CD4-positive, alpha-beta T cell treated with Interleukin-1 beta for 1 hour (primary cell): ENCODE data around the gene NANS.
"Not testable (repeated sequence)": the region's sequence is repeated elsewhere in the genome, so short reads cannot be mapped to it uniquely, and the experiment has no call there.

ENCODE experiments used
- DNase-seq, 2 donors: peaks; one replicate each; pipeline ENCODE4 v3.0.0-alpha.2; 2020 to 2022

Gene NANS

GRCh38 chr9:98104445-98104881 is 47.9 kb downstream of the NANS start:
- DNase-seq, result peak in 1 of 2 donors; percentile 26

- no peak for DNase-seq
Observed at GRCh38 chr9:98105006-98105405, 48.5 kb downstream of the NANS start.

DNA sequence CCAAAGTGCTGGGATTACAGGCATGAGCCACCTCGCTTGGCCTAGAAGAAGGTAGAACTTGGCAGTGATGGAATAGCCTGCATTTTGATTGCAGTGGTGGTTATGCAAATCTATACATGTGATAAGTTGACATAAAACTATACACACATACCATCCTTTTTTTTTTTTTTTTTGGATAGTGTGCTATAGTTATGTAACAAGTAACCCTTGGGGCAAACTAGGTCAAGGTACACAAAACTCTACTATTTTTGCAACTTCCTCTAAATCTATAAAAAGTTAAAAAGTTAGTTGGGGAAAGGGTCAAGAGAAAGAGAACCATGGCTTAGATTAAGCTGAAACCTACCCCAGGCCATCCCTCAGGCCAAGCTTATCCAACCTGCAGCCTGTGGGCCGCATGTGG is 51.4 kb downstream of the NANS start:
- no peak for DNase-seq

GRCh38 chr9:98108531-98109031 is 52.0 kb downstream of the NANS start:
- DNase-seq, result peak; percentile 63

DNA sequence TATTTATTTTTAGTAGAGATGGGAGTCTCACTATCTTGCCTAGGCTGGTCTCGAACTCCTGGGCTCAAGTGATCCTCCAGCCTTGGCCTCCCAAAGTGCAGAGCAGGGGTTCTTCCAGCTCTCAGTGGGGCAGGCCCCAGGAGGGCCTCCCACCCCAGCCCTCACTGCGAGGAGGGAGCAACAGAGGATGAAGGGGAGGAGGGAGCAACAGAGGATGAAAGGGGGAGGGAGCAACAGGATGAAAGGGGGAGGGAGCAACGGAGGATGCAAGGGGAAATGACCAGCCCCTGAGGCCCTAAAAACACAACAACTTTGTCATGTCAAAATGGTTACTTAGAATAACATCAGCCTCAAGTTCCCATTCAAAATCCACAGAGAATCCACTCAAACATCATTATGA is 52.5 kb downstream of the NANS start:
- no peak for DNase-seq

DNA sequence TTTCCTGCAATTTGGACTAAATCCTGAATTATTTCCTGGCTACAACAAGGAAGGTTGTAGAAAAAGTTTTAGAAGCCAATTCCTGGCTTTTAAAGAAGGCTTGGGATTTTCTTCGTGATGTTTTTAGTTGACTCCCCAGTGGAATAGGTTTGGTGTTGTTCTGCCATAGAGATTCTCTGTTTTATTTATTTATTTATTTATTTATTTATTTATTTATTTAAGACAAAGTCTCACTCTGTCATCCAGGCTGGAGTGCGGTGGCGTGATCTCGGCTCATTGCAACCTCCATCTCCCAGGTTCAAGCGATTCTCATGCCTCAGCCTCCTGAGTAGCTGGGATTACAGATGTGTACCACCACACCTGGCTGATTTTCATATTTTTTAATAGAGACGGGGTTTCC is 60.6 kb downstream of the NANS start:
- not testable (repeated sequence) for DNase-seq

GRCh38 chr9:98117984-98118639 is 61.6 kb downstream of the NANS start:
- peak; percentile 60 to 68 for DNase-seq

DNA sequence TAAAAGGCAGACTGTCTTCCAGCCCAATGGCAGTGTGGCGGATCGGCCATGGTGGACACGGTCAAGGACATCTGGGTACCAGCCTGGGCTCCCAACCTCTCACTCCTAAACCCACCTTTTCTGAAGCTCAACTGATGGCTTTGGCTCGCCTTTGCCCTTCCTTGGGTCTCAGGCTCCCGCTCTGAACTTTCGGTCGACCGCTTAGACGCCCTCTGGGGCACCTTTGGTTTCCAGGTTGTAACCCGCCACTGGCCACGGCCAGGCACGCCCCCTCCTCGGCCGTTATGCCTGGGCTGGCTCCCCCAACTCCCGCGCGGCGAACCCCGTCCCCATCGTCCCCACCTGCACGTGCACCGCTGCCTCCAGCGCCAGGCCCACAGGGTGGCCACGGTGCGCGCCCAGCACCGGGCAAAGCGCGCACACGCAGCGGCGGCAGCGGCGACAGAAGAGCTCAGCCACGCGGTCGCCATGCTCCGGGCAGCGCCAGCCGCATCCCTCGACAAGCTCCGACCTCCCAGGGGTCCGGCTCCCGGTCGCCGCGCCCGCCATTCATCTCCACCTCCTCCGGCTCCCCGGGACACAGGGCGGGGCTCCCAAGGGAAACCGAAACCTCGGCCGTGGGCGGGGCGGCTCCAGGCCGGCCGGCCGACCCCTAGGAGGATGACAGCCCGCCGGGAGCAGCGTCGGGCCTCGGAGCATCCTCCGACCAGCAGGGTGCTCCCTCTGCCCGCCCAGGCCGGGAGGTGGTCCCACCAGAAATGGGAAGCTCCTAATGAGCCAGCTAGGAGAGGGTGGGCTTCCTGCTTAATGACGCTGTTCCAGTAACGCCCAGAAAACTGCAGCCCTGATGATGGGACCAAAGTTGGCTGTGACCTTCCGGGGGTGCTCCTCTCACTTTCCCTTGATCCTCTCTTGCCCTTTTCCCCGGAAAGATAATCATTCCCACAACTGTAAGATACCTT is 62.4 kb downstream of the NANS start, which contains the start of gene TRIM14:
Gene TRIM14 (minus strand): TSS at position 583 of the 962 bp plus-strand sequence. CDS start 34 bp downstream, at position 549.
- peak; percentile 45 to 61 for DNase-seq

DNA sequence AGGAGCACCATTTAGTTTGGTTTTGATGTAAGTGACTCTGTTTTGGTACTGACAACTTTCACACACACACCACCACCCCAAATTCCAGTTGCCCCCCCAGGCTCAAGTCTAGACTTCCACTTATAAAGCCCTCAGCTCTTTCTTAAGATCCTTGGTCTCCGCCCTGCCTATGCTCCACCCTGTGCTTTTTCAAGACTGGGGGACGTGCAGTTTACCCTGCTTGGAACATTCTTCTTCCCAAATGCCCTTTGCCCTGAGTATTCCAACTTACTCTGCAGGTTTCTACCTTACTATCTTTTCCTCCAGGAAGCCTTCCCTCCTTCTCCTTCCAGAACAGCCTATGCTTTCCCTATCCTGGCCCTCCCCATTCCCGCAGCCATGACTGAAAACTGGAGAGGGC is 63.9 kb downstream of the NANS start:
- no peak for DNase-seq

GRCh38 chr9:98121058-98121457 is 64.5 kb downstream of the NANS start:
- DNase-seq, result peak in 1 of 2 donors; percentile 29

GRCh38 chr9:98124091-98124490 is 67.6 kb downstream of the NANS start:
- DNase-seq, result not testable (repeated sequence)

GRCh38 chr9:98124637-98125426 is 68.3 kb downstream of the NANS start:
- no peak for DNase-seq

DNA sequence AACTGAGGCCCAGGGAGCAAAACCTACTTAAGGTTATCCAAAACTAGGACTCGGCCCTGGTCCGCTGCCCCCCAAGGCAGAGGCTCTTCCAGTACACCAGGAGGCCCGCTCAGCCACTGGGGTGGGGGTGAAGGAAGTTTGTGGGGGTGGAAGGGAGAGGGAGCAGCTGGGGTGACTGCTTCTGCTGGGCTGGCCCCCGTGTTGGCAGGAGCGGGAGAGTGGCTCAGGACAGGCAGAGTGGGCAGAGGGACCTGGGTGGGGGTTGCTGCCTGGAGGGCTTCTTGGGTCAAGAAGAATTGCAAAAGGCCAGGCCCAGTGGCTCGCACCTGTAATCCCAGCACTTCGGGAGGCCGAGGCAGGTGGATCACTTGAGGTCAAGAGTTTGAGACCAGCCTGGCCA is 70.7 kb downstream of the NANS start:
- DNase-seq, result no peak

DNA sequence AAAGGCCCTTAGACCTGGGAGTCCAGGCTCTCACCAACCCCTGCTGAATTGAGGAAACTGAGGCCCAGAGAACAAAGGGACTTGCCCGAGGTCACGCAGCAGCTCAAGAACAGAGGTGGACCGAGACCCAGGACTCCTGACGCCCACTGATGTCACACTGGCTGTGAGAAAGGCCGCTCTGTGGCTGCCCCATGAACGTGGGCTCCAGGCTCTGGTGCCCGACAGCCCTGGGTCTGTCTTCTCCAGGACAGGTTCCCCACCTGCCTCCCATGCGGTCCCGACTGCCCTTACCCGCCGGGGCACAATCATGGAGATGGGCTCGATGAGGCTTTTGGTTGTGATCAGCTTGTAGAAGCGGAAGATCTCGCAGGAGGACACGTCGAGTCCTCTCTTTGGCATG is 71.8 kb downstream of the NANS start:
- DNase-seq, result no peak

GRCh38 chr9:98129451-98129881 is 72.9 kb downstream of the NANS start:
- peak in 1 of 2 donors; percentile 68 for DNase-seq

GRCh38 chr9:98130060-98130459 is 73.5 kb downstream of the NANS start:
- not testable (repeated sequence) for DNase-seq

DNA sequence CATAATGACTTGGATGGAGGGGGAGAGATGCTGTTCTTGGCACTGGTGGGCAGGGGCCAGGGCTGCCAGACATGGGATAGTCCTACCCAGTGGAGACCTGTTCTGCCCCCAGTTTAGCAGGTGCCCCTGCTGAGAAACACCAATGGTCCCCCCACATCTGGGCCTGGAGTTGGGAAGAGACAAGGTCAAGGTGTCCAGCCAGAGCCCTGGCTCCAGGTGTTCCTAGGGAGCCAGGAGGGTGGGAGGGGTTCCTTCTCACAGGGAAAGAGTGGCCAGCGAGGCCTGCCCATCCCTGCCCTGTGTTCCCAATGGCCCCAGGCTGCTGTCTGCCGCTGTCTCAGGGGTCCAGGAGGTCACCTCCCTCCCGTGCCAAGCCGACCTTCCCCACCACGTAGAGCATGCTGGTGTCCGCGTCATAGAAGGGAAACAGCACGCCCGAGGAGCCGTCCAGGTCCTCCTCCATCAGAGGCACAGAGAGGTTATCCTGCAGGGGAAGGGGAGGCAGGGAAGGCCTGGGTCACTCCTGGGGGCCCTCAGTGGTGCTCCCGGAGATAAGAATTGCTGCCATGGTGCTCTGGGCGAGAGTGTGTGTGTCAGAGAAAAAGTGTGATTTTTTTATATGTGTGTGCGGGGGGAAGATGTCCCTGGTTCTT is 74.2 kb downstream of the NANS start:
- no peak for DNase-seq

DNA sequence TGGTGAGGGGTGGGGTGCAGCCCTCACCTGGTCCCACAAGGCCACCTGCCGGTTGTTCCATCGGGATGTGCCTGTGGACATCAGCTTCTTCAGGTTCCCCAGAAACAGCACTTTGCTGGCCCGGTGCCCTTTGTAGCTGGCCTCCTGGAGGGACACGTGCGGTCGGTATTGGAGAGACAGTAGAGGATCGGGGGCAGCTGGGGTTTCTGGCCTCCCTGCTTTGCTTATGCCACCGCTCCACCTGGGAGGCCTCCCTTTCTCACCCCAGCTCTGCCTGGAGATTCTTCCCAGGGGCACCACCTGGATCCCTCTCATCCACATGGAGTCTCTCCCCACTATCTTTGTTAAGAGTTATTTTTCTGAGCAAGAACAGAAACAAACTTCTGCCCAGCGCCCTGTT is 75.6 kb downstream of the NANS start:
- no peak for DNase-seq
